Esophagus squamous epithelium (tissue), 5 donors: ENCODE results near the gene TCF12. TPM values are rescaled to one million over a fixed set of nuclear protein-coding genes. Genes with fewer than 3 reads are reported as not detected.

Experiments
- DNase-seq: peaks from one replicate; lab custom pipeline; 2025; lab: John Stamatoyannopoulos, UW
- H3K27ac ChIP-seq, 4 donors: fragments of 200-600 bp; sonication (generic); one replicate each; pipeline ENCODE4 v1.5.1; 2016 to 2019; ENCODE audit warnings: mild to moderate bottlenecking in 1 of 4
- H3K27me3 ChIP-seq, 4 donors: fragments of 200-600 bp; sonication (generic); 1 replicate in 3 of 4; 2 replicates in 1 of 4; pipeline versions ENCODE4 v1.5.1 to v1.6.0; 2017 to 2021; ENCODE audit warnings: antibody characterized with exemption in 1 of 4
- H3K36me3 ChIP-seq, 3 donors: fragments of 200-600 bp; sonication (generic); one replicate each; pipeline ENCODE4 v1.5.1; 2016 to 2019
- H3K4me1 ChIP-seq, 3 donors: fragments of 200-600 bp; sonication (generic); one replicate each; pipeline ENCODE4 v1.5.1; 2017 to 2019
- H3K4me3 ChIP-seq, 4 donors: fragments of 200-600 bp; sonication (generic); 1 replicate in 3 of 4; 2 replicates in 1 of 4; pipeline ENCODE4 v1.5.1; 2016 to 2019; ENCODE audit warnings: mild to moderate bottlenecking in 2 of 4, moderate library complexity in 1 of 4
- H3K9me3 ChIP-seq, 3 donors: fragments of 200-600 bp; sonication (generic); one replicate each; pipeline ENCODE4 v1.5.1; 2016 to 2019
- CTCF ChIP-seq, 6 experiments: fragments of 450-650 bp in 4 of 6; fragments of 200-600 bp in 2 of 6; sonication (generic) in 2 of 6; IDR thresholded peaks; one replicate each; pipeline ENCODE4 v1.5.1; 2016 to 2019; ENCODE audit warnings: antibody characterized with exemption in 6 of 6, mild to moderate bottlenecking in 4 of 6, moderate library complexity in 4 of 6
- POLR2A ChIP-seq, 4 donors: fragments of 450-650 bp; IDR thresholded peaks; one replicate each; pipeline ENCODE4 v1.6.1; 2017; ENCODE audit warnings: antibody characterized with exemption in 4 of 4, mild to moderate bottlenecking in 4 of 4, moderate library complexity in 3 of 4
- WGBS, 2 donors: methylation state at CpG; one replicate each; pipeline ENCODE4 v1.1.5; 2018; 5-methylcytosine and 5-hydroxymethylcytosine counted together
- intact Hi-C: fragments of 100-400 bp; cut with DNase I; formaldehyde crosslinking; loops from one replicate; pipeline ENCODE4 v1.15.0; 2022
- total RNA-seq, 4 donors: library from RNA; depleted of rRNA; stranded (reverse); fragments of >200 nt; gene quantifications; one replicate each; pipeline ENCODE4 v1.1.0, GENCODE V29; 2016
- donor health status: DM: yes; HTN: yes; CAD: no.

TCF12 gene
- total RNA-seq, 4 donors from 2014 or later: 28.5 to 90.4 (median 51.3) TPM

DNA sequence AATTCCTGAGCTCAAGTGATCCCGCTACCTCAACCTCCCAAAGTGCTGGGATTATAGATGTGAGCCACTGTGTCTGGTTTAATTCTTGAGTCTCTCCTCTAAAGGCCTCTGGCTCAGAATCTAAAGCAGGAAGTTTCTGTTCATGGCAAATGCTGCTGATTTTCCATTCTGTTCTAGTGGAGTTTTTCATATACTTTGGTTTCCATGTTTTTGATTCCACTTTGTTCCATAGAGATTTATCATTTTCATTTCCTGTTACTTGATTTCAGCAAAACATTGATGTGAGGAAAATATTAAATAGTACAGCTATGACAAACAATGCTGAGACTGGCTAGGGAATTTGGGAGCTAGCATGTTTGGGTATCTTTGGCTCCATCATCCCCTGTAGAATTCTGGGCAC, 205.6 kb downstream of the TCF12 start:
- no peak for DNase-seq

DNA sequence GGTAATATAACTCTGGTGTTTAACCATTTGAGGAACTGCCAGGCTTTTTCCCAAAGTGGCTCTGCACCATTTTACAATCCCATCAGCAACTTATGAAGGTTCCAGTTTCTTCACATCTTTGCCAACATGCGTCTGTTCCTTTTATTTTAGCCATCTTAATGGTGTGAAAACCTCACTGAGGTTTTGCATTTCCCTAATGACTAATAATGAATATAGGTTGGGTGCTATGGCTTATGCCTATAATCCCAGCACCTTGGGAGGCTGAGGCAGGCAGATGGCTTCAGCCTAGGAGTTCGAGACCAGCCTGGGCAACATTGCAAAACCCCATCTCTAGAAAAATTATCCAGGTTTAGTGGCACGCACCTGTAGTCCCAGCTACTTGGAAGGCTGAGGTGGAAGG, 210.6 kb downstream of the TCF12 start:
- Histone ChIP-seq H3K27ac (no peak overlapping the region), H3K36me3 (peaks cover 0 to 11% (median 0%) of the 10 kb centered on the region in 3 donors), H3K27me3 (no peaks in the 10 kb centered on the region), H3K4me1 (peaks cover 0 to 11% (median 0%) of the 10 kb centered on the region in 3 donors), H3K4me3 (no peak overlapping the region), H3K9me3 (no peaks in the 10 kb centered on the region)
- intact Hi-C loops: no loop called here
- TF ChIP-seq POLR2A (IDR thresholded peaks at IDR 0.05) (no peak), CTCF (IDR thresholded peaks at IDR 0.05) (no peak)
- no peak for DNase-seq
- 84% methylated on average over 2 to 3 of the region's 3 CpGs for WGBS, 2 donors

More for the DNA sequence above, 205.6 kb downstream of the TCF12 start:
- intact Hi-C loops: no loop called here
- Histone ChIP-seq H3K9me3 (no peaks in the 10 kb centered on the region), H3K27me3 (no peaks in the 10 kb centered on the region), H3K4me1 (no peaks in the 10 kb centered on the region), H3K36me3 (peaks cover 0 to 6% (median 0%) of the 10 kb centered on the region in 3 donors), H3K4me3 (no peak overlapping the region), H3K27ac (no peak overlapping the region)
- 90 to 100% methylated on average over 1 of the region's 1 CpG for WGBS, 2 donors
- no peak for TF ChIP-seq POLR2A (IDR thresholded peaks at IDR 0.05)
- no peak for TF ChIP-seq CTCF (IDR thresholded peaks at IDR 0.05)

- TF ChIP-seq CTCF (IDR thresholded peaks at IDR 0.05): no peak
- TF ChIP-seq POLR2A (IDR thresholded peaks at IDR 0.05): no peak
- H3K27me3 ChIP-seq: no peaks in the 10 kb centered on the region
- DNase-seq: no peak
- H3K4me3 ChIP-seq: no peak overlapping the region
- intact Hi-C loops: no loop called here
- H3K27ac ChIP-seq: no peak overlapping the region
- peaks cover 0 to 30% (median 7%) of the 10 kb centered on the region in 3 donors for H3K4me1 ChIP-seq
- no peaks in the 10 kb centered on the region for H3K9me3 ChIP-seq
- WGBS, 2 donors: 74 to 80% methylated on average over 4 of the region's 4 CpGs
- peaks cover 0 to 11% (median 0%) of the 10 kb centered on the region in 3 donors for H3K36me3 ChIP-seq
These were observed 212.5 kb downstream of the TCF12 start for GRCh38 chr15:57130956-57131355.

- Histone ChIP-seq H3K4me3 (no peak overlapping the region), H3K36me3 (peaks cover 0 to 6% (median 0%) of the 10 kb centered on the region in 3 donors), H3K27me3 (no peaks in the 10 kb centered on the region), H3K9me3 (no peaks in the 10 kb centered on the region), H3K4me1 (peaks cover 0 to 44% (median 7%) of the 10 kb centered on the region in 3 donors), H3K27ac (no peak overlapping the region)
- intact Hi-C loops: no loop called here
- WGBS, 2 donors: 70 to 78% methylated on average over 9 of the region's 9 CpGs
- no peak for DNase-seq
- no peak for TF ChIP-seq POLR2A (IDR thresholded peaks at IDR 0.05)
These were observed 214.9 kb downstream of the TCF12 start for GRCh38 chr15:57133127-57133968.

- Histone ChIP-seq H3K4me1 (peaks cover 0 to 44% (median 7%) of the 10 kb centered on the region in 3 donors), H3K4me3 (no peak overlapping the region), H3K9me3 (no peaks in the 10 kb centered on the region), H3K36me3 (peaks cover 0 to 3% (median 0%) of the 10 kb centered on the region in 3 donors), H3K27me3 (no peaks in the 10 kb centered on the region), H3K27ac (no peak overlapping the region)
- WGBS, 2 donors: 85 to 86% methylated on average over 4 of the region's 4 CpGs
- no peak for DNase-seq
- TF ChIP-seq CTCF (IDR thresholded peaks at IDR 0.05): no peak
- TF ChIP-seq POLR2A (IDR thresholded peaks at IDR 0.05): no peak
- intact Hi-C loops: no loop called here
These were observed 215.7 kb downstream of the TCF12 start for GRCh38 chr15:57134071-57134605.
